Sigmoid colon (tissue), 7 donors: ENCODE measurements around the gene VAV3. TPM values are rescaled to one million over a fixed set of nuclear protein-coding genes. Genes with fewer than 3 reads are reported as not detected.

ENCODE experiments used
- DNase-seq: peaks from one replicate; pipeline ENCODE4 v3.0.0-alpha.2; 2019
- H3K27ac ChIP-seq, 4 donors: fragments of 200-600 bp; sonication (generic); one replicate each; pipeline ENCODE4 v1.5.1; 2016 to 2019; ENCODE audit warnings: mild to moderate bottlenecking in 1 of 4
- H3K27me3 ChIP-seq, 3 donors: fragments of 200-600 bp; sonication (generic); one replicate each; pipeline ENCODE4 v1.5.1; 2019; ENCODE audit warnings: mild to moderate bottlenecking in 1 of 3
- H3K36me3 ChIP-seq, 4 donors: fragments of 200-600 bp; sonication (generic); one replicate each; pipeline ENCODE4 v1.5.1; 2016 to 2019
- H3K4me1 ChIP-seq, 4 donors: fragments of 200-600 bp; sonication (generic); one replicate each; pipeline ENCODE4 v1.5.1; 2017 to 2019
- H3K4me3 ChIP-seq, 4 donors: fragments of 200-600 bp; sonication (generic); one replicate each; pipeline ENCODE4 v1.5.1; 2017 to 2019; ENCODE audit warnings: mild to moderate bottlenecking in 2 of 4, moderate library complexity in 1 of 4
- H3K9me3 ChIP-seq, 4 donors: fragments of 200-600 bp in 3 of 4; sonication (generic) in 3 of 4; one replicate each; pipeline versions ENCODE4 v1.5.1 to v1.6.1; 2013 to 2019
- CTCF ChIP-seq, 4 experiments: fragments of 450-650 bp in 3 of 4; fragments of 200-600 bp in 1 of 4; IDR thresholded peaks; one replicate each; pipeline ENCODE4 v1.5.1; 2016 to 2019; ENCODE audit warnings: antibody characterized with exemption in 4 of 4, mild to moderate bottlenecking in 3 of 4, moderate library complexity in 2 of 4
- EP300 ChIP-seq, 4 donors: sonication (generic); formaldehyde crosslinking; IDR thresholded peaks; one replicate each; pipeline ENCODE4 v1.6.1; 2017; ENCODE audit warnings: antibody characterized with exemption in 4 of 4
- POLR2A ChIP-seq, 2 donors: fragments of 450-650 bp; IDR thresholded peaks; one replicate each; pipeline ENCODE4 v1.6.1; 2016; ENCODE audit warnings: antibody characterized with exemption in 2 of 2, mild to moderate bottlenecking in 2 of 2, moderate library complexity in 2 of 2
- POLR2AphosphoS5 ChIP-seq, 4 donors: sonication (generic); formaldehyde crosslinking; IDR thresholded peaks; one replicate each; pipeline ENCODE4 v1.6.1; 2017; ENCODE audit warnings: antibody characterized with exemption in 4 of 4
- WGBS, 2 donors: extraction: QIAGEN DNeasy Blood & Tissue Kit; methylation state at CpG; one replicate each; pipeline ENCODE4 v1.1.7; 2013; 5-methylcytosine and 5-hydroxymethylcytosine counted together
- intact Hi-C: fragments of 100-400 bp; cut with DNase I; formaldehyde crosslinking; loops from one replicate; pipeline ENCODE4 v1.15.1; 2023
- polyA plus RNA-seq, 3 donors: library from polyadenylated mRNA; stranded (reverse); fragments of 200-250 nt; gene quantifications; one replicate each; pipeline ENCODE4 v1.2.3, GENCODE V29; 2013
- total RNA-seq, 4 donors: library from RNA; depleted of rRNA; stranded (reverse); fragments of >200 nt; gene quantifications; one replicate each; pipeline ENCODE4 v1.1.0, GENCODE V29; 2016
- donor health status: healthy with polysubstance abuse.
- donor health status: Bipolar disorder and iron deficiency.
- donor health status: healthy.

VAV3 gene
- total and polyA plus RNA-seq, 7 donors = 3.5 to 72.1 (median 17.3) TPM

- H3K4me1 ChIP-seq = no peaks in the 10 kb centered on the region
- intact Hi-C loops = no loop called here
- H3K36me3 ChIP-seq = no peaks in the 10 kb centered on the region
- no peak overlapping the region for H3K4me3 ChIP-seq
- H3K9me3 ChIP-seq = peaks cover 0 to 3% (median 1%) of the 10 kb centered on the region in 4 donors
- H3K27me3 ChIP-seq = no peaks in the 10 kb centered on the region
- DNase-seq = no peak
- TF ChIP-seq POLR2AphosphoS5 (IDR thresholded peaks at IDR 0.05) (no peak), CTCF (IDR thresholded peaks at IDR 0.05) (no peak), EP300 (IDR thresholded peaks at IDR 0.05) (no peak), POLR2A (IDR thresholded peaks at IDR 0.05) (no peak)
- no peak overlapping the region for H3K27ac ChIP-seq
- 19 to 29% methylated on average over 1 of the region's 1 CpG for WGBS, 2 donors
These were observed 124.3 kb downstream of the VAV3 start for GRCh38 chr1:107840725-107841124.

- 75 to 91% methylated on average over 4 of the region's 4 CpGs for WGBS, 2 donors
- TF ChIP-seq POLR2A (IDR thresholded peaks at IDR 0.05) = no peak
- no peak for TF ChIP-seq EP300 (IDR thresholded peaks at IDR 0.05)
- TF ChIP-seq POLR2AphosphoS5 (IDR thresholded peaks at IDR 0.05) = no peak
- no peak for TF ChIP-seq CTCF (IDR thresholded peaks at IDR 0.05)
- no peak overlapping the region for H3K4me3 ChIP-seq
- H3K27me3 ChIP-seq = no peaks in the 10 kb centered on the region
- H3K27ac ChIP-seq = no peak overlapping the region
- H3K4me1 ChIP-seq = no peaks in the 10 kb centered on the region
- no peaks in the 10 kb centered on the region for H3K36me3 ChIP-seq
- intact Hi-C loops = no loop called here
- no peak for DNase-seq
- H3K9me3 ChIP-seq = peaks cover 0 to 3% (median 1%) of the 10 kb centered on the region in 4 donors
These were observed 126.9 kb downstream of the VAV3 start for GRCh38 chr1:107838056-107838455.

GRCh38 chr1:107835151-107835670 is 129.8 kb downstream of the VAV3 start:
- WGBS, 2 donors = 97 to 98% methylated on average over 4 of the region's 4 CpGs
- Histone ChIP-seq H3K27ac (no peak overlapping the region), H3K36me3 (no peaks in the 10 kb centered on the region), H3K4me1 (no peaks in the 10 kb centered on the region), H3K27me3 (no peaks in the 10 kb centered on the region), H3K4me3 (no peak overlapping the region), H3K9me3 (peaks cover 0 to 3% (median 1%) of the 10 kb centered on the region in 4 donors)
- TF ChIP-seq POLR2AphosphoS5 (IDR thresholded peaks at IDR 0.05) (no peak), CTCF (IDR thresholded peaks at IDR 0.05) (no peak), POLR2A (IDR thresholded peaks at IDR 0.05) (no peak), EP300 (IDR thresholded peaks at IDR 0.05) (no peak)
- DNase-seq = no peak
- intact Hi-C loops = no loop called here

GRCh38 chr1:107833061-107833460 is 131.9 kb downstream of the VAV3 start:
- DNase-seq = no peak
- Histone ChIP-seq H3K27ac (no peak overlapping the region), H3K27me3 (no peaks in the 10 kb centered on the region), H3K4me3 (no peak overlapping the region), H3K4me1 (peaks cover 0 to 7% (median 0%) of the 10 kb centered on the region in 4 donors), H3K9me3 (peaks cover 0 to 3% (median 1%) of the 10 kb centered on the region in 4 donors), H3K36me3 (no peaks in the 10 kb centered on the region)
- TF ChIP-seq EP300 (IDR thresholded peaks at IDR 0.05) = no peak
- intact Hi-C loops = no loop called here
- 49 to 54% methylated on average over 2 of the region's 2 CpGs for WGBS, 2 donors

GRCh38 chr1:107831921-107832320 is 133.1 kb downstream of the VAV3 start:
- Histone ChIP-seq H3K4me3 (no peak overlapping the region), H3K36me3 (no peaks in the 10 kb centered on the region), H3K27ac (no peak overlapping the region), H3K27me3 (no peaks in the 10 kb centered on the region), H3K9me3 (no peaks in the 10 kb centered on the region), H3K4me1 (peaks cover 0 to 7% (median 0%) of the 10 kb centered on the region in 4 donors)
- intact Hi-C loops = no loop called here
- TF ChIP-seq EP300 (IDR thresholded peaks at IDR 0.05) (no peak), CTCF (IDR thresholded peaks at IDR 0.05) (no peak), POLR2A (IDR thresholded peaks at IDR 0.05) (no peak)
- whole genome bisulfite sequencing, 2 donors = 63 to 73% methylated on average over 2 of the region's 2 CpGs
- no peak for DNase-seq
